ENCODE data around the gene SPTLC2.
"Not testable (repeated sequence)": the region's sequence is repeated elsewhere in the genome, so short reads cannot be mapped to it uniquely, and the experiment has no call there.

SPTLC2 gene, protein sequence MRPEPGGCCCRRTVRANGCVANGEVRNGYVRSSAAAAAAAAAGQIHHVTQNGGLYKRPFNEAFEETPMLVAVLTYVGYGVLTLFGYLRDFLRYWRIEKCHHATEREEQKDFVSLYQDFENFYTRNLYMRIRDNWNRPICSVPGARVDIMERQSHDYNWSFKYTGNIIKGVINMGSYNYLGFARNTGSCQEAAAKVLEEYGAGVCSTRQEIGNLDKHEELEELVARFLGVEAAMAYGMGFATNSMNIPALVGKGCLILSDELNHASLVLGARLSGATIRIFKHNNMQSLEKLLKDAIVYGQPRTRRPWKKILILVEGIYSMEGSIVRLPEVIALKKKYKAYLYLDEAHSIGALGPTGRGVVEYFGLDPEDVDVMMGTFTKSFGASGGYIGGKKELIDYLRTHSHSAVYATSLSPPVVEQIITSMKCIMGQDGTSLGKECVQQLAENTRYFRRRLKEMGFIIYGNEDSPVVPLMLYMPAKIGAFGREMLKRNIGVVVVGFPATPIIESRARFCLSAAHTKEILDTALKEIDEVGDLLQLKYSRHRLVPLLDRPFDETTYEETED

DNA sequence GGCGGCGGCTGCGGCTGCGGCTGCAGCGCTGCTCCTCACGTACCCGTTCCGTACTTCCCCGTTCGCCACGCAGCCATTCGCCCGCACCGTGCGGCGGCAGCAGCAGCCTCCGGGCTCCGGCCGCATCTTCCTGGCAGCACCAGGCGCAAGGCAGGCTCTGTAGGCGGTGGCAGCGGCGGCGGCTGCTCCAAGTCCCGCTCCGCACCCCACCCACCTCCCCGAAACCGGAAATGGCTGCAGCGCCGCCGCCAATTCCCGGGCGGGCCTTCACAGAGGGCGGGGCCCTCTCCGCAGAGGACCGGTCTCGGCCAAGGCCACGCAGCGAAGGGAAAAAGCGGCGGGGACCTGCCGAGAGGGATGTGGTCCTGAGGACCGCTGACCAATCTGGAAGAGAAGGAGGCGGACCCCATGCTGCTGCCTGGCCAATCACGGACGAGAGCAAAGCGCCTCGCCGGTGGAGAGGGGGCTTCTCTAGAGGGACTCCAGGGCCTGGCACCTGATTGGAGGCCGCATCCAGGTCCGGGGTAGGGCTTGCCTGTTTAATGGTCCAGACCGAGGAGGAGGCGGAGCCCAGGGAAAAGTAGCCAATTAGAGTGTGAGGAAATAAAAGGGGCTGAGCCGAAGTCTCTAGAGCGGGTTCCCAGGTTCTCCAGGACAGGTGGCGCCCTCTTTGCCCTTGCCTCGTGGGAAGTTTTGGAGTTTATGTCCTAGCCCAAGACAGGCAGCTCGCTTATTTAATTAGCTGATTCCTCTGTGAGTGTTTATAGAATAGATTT, at the start of gene SPTLC2:
Gene SPTLC2 (minus strand): TSS at position 184 of the 776 bp plus-strand sequence. CDS start 58 bp downstream, at position 126.
- peak; percentile 100 for DNase-seq

DNA sequence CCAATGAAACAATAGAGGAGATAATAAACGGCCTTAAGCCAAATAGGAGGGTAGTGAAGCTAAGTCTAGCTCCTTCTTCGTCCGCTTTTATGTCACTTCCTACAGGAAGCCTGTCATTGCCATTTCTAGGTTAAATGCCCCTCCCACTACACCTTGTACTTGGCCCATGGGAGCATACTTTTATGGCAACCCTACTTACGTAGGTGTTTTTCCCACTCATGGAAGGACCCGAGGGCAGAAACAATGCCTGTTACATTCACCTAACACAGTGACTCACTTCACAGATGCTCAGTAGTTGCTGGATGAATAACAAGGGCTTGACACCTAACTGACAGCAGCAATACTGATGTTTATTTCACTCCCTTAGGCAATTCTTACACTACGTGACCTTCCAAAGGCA, 46.9 kb upstream of the SPTLC2 start:
- peak; percentile 33 for DNase-seq

DNA sequence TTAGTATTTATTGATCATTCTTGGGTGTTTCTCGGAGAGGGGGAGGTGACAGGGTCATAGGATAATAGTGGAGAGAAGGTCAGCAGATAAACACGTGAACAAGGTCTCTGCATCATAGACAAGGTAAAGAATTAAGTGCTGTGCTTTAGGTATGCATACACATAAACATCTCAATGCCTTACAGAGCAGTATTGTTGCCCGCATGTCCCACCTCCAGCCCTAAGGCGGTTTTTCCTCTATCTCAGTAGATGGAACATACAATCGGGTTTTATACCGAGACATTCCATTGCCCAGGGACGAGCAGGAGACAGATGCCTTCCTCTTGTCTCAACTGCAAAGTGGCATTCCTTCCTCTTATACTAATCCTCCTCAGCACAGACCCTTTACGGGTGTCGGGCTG, 45.1 kb upstream of the SPTLC2 start:
- DNase-seq = not testable (repeated sequence)

DNA sequence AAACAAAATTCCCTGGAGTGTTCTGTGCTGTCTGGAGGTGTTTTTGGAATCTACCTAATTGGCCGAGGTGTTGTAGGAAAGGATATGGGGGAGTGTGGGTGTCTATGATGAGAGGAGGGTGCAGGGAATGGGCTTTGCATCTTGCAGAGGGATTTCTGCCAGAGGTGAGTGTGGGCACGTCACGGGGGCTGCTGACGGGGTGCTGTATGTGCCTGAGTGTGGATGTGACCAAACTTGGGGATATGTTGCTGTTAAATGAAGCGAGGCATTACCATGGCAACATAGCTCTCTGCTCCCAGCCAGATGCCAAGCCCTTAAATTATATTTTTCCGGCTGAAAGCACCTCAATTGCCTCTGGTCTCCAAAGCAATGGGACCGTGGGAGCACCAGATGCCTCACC, 44.3 kb upstream of the SPTLC2 start:
- DNase-seq = peak; percentile 100

DNA sequence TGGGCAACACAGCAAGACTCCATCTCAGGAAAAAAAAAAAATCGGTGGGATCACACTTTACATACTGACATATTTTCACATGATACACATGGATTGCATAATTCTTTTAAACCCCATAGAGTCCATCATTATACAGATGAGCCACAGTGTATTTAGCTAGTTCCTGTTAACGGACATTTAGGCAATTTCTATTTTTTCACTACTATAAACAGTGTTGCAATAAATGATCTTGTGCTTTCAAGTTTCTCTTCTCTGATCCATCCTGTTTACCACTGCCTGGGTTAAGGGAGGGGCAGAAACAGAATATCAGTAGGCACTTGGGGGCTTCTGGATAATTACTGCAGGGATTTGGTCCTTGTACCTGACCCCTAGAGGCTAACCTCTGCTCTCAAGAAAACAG, 43.4 kb upstream of the SPTLC2 start:
- no peak for DNase-seq

DNA sequence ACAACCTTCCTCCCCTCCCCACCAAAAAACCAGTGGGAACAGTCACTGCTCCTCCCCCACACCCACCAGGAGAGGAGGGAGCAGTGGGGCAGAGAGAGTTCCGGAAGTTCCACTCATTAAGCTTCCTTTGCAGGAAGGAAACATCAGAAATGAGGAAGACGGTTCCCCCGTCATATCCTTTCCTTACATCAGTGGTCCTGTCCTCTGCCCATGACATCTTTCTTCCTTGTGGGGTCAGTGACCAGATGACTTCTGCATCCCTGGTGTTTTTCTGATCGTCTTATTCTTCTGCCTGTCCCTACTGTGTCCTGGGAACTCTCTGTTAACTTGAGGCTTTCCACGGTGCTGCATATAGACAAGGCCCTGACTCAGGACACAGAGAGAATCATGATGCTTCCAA, 40.8 kb upstream of the SPTLC2 start:
- no peak for DNase-seq

DNA sequence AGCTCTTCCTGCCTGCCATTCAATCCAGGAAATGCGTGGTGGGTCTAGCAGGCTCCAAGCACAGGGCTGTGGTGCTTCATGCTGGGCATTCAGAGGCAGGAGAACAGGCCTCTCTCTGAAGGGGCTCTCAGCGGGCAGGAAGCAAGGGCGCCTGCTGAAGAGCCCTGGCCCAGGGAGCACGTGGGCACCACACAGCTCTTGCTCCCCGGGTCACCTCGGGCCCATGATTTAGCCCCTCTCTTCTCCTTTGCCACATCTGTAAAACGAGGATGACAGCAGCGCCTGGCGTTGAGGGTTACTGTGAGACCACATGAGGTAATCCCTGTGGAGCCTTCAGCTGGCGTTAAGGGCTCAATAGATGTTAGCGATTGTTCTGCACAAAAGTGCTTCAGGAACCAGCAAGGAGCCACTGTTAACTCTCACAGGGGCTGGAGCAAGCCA, 37.6 kb upstream of the SPTLC2 start:
- DNase-seq = no peak

DNA sequence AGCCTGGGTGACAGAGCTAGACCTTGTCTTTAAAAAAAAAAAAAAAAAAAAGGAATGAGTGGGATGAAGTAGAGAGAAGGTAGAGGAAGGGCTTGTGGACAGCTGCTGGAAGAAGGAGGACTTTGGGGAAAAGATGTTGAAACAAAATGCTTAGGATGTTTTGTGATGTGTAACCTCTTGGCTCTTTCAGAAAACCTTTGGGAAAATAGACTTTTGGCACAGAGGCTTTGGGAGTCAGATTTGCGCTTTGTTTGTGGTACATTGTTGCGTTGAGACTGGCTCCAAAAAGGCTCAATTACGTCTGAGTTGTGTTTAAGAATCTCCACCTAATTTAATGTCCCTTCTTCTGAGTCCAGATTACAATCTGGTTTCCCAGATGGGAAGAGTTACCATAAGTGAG, 32.9 kb upstream of the SPTLC2 start:
- DNase-seq = no peak

DNA sequence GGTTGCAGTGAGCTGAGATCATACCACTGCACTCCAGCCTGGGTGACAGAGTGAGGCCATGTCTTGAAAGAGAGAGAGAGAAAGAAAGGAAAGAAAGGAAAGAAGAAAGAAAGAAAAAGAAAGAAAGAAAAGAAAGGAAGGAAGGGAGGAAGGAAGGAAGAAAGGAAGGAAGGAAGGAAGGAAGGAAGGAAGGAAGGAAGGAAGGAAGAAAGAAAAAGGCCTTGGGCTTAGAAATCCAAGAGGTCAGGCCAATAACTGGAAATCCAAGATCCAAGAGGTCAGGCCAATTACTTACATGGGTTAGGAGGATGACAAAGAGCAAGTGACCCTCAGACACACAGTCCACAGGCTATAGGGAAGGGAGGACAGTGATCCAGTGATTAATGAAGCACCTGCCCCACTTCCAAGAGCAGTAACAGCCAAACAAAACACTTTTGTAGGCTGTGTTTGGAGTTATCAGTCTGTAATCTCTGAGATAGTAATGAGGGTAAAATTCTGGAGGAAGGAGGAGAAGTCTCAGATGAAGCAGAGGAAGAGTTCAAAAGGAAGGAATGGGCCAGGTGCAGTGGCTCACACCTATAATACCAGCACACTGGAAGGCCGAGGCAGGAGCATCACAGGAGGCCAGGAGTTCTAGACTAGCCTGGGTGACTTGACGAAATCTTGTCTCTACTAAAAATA, 32.2 kb upstream of the SPTLC2 start:
- DNase-seq = no peak

DNA sequence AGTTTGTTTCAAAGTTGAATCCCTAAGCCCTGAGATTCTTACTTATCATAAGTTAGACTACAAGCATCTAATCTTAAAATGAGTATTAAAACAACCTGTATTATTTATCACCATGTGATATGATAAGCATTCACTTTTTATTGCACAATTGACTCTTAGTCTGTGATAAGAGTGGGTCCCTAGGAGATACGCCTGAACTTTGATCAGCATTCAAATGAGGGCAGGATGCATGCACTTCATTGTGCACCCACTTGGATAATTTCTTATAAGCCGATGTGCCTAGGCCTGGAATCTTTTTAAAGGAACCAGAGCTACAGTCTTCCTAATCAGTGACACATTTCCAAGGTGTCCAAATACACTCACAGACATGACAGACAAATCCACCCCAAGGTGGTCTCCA, 31.4 kb upstream of the SPTLC2 start:
- no peak for DNase-seq

DNA sequence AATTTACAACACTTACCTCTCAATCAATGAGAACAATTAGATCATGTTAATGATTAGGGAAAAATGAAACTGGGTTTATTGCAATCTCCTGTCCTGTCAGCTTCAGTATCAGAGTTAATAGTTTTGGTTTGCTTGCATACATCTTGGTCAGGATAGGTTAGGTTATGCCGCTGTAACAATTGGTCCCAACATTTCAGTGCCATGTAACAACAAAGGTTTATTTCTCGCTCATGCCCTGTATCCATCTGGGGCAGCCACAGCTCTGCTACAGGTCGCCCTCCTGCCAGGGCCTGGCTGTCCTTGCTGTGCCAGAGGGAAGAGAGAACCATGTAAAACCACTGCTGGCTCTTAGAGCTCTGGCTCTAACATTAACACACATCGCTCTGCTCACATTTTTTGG, 30.5 kb upstream of the SPTLC2 start:
- no peak for DNase-seq

DNA sequence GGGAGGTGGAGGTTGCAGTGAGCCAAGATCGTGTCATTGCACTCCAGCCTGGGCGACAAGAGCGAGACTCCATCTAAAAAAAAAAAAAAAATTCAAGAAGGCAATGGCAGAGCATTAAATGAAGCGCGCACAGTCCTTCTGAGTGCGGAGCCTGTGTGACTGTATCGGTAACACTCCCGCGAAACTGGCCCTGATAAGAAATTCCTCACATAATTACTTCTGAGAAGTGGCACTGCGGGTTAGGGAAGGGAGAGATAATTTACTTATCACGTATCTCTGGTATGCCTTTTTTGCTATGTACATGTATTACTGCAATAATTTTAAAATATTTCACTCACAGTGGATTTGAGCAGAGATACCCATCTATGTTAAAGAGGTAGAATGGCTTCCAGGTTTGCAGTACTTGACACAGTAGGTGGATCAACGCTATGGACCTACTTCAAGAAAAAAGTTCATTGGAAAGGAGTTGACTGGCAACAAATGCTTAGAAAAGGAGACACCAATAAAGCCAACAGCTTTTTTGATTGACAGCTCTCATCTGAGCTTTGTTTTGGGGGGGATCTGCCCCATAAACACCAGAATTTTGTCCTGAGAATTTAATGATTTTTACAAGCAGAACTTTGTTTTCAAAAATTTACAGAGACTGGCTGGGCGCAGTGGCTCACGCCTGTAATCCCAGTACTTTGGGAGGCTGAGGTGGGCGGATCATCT, 29.2 kb upstream of the SPTLC2 start:
- DNase-seq = no peak

DNA sequence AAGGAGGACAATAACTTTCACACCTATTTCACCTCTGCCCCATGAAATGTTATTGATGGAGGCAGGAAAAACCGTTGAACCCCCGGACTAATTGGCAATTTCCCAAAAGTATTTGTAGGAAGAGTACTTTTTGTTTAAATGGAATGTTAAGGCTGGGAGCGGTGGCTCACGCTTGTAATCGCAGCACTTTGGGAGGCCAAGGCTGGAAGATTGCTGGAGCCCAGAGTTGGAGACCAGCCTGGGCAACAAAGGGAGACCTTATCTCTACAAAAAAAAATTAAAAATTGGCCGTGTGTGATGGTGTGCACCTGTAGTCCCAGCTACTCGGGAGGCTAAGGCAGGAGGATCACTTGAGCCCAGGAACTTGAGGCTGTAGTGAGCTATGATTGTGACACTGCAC, 26.0 kb upstream of the SPTLC2 start:
- no peak for DNase-seq

DNA sequence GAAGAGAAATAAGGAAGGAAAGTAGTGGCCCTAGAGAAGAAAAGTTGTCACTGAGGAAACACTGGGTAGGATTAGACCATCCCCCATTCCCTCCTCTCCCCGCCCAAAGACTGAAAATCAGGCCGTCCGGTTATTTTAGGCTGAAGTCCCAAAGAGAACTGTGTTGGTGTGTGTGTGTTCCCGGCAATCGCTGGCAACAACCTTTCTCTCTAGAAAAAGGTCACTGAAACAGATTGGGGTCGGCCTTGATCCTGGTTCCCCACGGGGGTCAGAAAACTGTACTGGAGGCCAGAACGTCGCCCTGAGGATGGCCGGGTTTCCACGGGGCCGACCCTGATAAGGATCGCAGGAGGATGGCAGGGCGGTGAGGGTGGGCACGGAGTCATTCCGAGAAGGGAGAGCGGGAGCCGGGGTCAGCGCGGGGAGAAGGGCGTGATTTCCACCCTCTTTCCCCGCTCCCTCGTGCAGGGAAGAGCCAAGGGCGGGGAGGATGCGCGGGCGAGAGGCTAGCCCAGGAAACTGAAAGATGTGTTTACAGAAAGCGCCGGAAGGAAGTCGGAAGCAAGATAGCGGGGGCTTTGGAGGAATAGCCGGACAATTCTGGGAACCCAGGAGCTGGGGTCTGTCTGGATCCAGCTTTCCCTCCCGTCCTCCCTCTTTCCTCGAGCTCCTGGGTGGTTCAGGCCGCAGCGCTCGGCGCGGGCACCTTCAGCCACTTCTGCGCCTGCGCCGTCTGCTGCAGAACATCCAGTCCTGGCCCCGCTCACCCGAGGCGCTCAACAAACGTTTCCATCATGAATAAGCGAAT, 25.3 kb upstream of the SPTLC2 start:
- no peak for DNase-seq

DNA sequence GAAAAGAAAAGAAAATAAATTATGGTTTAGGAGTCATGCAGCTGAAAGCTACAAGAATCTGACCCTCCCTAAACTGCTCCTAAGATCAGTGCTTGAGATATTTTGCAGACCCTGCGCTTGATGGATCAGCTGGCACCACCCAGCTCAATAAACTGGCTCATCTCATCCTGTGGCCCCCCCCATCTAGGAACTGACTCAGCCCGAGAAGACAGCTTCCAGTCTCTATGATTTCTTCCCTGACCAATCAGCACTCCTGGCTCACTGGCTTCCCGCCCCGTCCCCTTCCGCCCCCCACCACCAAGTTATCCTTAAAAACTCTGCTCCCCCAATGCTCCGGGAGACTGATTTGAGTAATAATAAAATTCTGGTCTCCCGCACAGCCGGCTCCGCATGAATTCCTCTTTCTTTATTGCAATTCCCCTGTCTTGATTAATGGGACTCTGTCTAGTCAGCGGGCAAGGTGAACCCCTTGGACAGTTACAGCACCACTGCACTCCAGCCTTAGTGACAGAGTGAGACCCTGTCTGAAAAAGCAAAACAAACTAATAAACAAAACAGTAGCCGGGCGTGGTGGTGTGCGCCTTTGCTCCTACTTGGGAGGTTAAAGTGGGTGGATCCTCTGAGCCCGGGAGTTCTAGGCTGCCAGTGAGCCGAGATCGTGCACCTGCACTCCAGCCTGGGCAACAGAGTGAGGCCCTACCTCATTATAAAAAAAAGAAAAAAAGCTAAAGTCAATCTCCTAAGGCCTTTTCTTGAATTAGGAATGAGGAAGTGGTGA, 24.5 kb upstream of the SPTLC2 start:
- no peak for DNase-seq

DNA sequence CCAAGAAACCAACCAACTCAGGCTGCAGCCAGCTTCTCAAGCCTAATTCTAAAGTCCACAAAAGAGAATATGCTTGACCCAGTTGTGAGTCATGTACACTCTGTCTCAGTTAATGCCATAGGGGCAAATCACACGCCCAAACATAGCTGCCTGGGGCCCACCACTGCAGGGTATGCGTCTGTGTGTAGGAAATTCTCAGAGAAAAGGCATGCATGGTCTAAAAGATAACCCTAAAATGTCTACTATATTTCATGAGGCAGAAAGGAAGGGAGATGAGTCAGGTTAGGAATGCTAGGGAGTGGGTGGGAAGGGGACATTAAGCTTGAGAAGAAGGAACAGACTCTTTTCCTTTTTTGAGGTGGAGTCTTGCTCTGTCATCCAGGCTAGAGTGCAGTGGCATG, 22.3 kb upstream of the SPTLC2 start:
- no peak for DNase-seq

DNA sequence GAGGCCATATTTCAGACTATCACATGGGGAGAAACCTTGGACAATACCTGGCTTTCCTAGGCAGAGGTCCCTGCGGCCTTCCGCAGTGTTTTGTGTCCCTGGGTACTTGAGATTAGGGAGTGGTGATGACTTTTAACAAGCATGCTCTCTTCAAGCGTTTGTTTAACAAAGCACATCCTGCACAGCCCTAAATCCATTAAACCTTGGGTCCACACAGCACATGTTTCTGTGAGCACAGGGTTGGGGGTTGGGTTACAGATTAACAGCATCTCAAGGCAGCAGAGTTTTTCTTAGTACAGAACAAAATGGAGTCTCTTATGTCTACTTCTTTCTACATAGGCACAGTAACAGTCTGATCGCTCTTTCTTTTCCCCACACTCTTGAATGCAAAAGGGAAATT, 19.4 kb upstream of the SPTLC2 start:
- DNase-seq = not testable (repeated sequence)

DNA sequence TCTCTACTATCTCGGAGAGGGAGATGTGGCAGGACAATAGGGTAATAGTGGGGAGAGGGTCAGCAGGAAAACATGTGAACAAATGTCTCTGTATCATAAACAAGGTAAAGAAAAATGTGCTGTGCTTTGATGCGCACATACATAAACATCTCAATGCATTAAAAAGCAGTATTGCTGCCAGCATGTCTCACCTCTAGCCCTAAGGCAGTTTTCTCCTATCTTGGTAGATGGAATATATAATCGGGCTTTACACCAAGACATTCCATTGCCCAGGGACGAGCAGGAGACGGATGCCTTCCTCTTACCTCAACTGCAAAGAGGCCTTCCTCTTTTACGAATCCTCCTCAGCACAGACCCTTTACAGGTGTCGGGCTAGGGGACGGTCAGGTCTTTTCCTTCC, 19.0 kb upstream of the SPTLC2 start:
- not testable (repeated sequence) for DNase-seq

DNA sequence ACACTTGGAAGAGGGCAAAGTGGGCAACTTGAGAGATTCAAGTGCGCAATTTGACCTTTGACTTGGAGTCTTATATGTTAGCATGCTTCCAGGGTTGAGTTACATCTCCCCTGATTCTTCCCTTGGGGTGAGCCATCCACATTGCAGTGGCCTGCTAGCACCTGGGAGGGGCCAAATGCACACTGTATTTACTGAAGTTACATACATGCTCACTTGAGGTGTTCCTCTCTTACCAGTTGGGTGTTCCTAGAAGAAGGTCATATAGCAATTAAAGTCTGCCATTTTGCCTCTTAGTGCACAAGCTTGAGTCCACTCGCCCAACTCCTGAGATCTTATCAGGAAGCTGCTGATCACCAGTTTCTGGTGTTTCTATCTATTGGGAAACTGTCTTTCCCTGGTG, 13.7 kb upstream of the SPTLC2 start:
- DNase-seq = no peak

DNA sequence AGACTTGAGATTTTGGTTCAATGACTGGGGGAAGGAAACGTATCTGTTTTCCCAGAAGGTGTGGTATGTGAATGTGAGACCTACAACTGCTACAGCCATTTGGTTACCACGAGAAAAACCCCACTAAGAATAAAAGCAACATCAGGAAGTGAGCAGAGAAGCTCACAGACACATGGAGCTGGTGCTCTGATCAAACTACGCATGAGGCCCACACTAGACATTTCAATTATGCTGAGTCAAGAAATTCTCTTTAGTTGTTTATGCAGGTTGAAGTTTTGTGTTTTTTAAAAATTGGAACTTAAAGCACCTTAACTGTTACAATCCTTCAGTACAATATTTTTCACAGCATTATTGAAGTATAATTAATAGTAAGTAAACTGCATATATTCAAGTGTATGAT, 8.9 kb upstream of the SPTLC2 start:
- no peak for DNase-seq

DNA sequence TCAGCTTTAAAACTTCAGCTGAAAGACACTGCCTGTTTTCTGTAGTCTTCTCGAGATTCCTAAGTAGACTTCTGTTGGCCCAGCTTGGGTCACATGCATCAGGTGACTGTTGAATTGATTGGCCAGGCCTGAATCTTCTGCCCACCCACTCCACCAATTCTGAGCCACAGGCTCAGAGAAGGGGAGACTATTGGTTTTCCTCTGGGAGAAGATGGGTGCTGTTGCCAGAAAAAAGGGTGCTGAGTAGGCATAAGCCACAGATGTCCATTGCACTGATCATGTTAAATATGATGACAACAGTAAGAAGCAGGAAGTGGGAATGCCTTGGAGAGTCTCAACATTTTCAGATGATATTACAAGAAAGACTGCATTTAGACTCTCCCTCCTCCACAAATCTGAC, 6.8 kb upstream of the SPTLC2 start:
- no peak for DNase-seq
